Mesangial cell (primary cell): ENCODE results near the gene PRICKLE4. TPM values are rescaled to one million over a fixed set of nuclear protein-coding genes. Genes with fewer than 3 reads are reported as not detected.

ENCODE experiments used
- total RNA-seq: library from RNA; depleted of rRNA; stranded (reverse); fragments of >200 nt; gene quantifications from 2 replicates; pipeline ENCODE4 v1.2.3, GENCODE V29; 2015

Gene PRICKLE4
- 0.65 and 1.3 TPM in 2 replicates for total RNA-seq

GRCh38 chr6:41780551-41781365, at the start of gene PRICKLE4:
TSS of gene PRICKLE4 (plus strand) at chr6:41780782. CDS start at chr6:41783474, 2,692 bp downstream.

GRCh38 chr6:41735427-41736185, 45.0 kb upstream of the PRICKLE4 start, which contains the start of gene TFEB:
TSS of gene TFEB (minus strand) at chr6:41735608. CDS start at chr6:41691213, 44,395 bp downstream.

GRCh38 chr6:41747256-41748101, 33.1 kb upstream of the PRICKLE4 start, which contains the start of gene PGC:
TSS of gene PGC (minus strand) at chr6:41747397. CDS start at chr6:41747334, 63 bp downstream.

GRCh38 chr6:41779788-41780550, 613 bp upstream of the PRICKLE4 start, which contains the start of gene FRS3:
TSS of gene FRS3 (minus strand) at chr6:41779900. CDS start at chr6:41776987, 2,913 bp downstream.

GRCh38 chr6:41787219-41787917, 6.8 kb downstream of the PRICKLE4 start, which contains the start of gene TOMM6:
TSS of gene TOMM6 (plus strand) at chr6:41787694. CDS start at chr6:41787698, 4 bp downstream.

Other genes with a start within 250 kb of the PRICKLE4 start
- gene FOXP4, start 234.4 kb upstream of the PRICKLE4 start, total RNA-seq = 21.2 and 33.6 TPM in 2 replicates
- 22.8 and 47.9 TPM in 2 replicates for gene MDFI, start 142.3 kb upstream of the PRICKLE4 start, total RNA-seq
- gene TFEB, start 45.2 kb upstream of the PRICKLE4 start, total RNA-seq = 7.8 and 13.8 TPM in 2 replicates
- not detected in 2 replicates for gene PGC, start 33.4 kb upstream of the PRICKLE4 start, total RNA-seq
- gene FRS3, start 882 bp upstream of the PRICKLE4 start, total RNA-seq = 2.3 and 3.7 TPM in 2 replicates
- 140 and 253 TPM in 2 replicates for gene TOMM6, start 6.9 kb downstream of the PRICKLE4 start, total RNA-seq
- gene USP49, start 114.6 kb downstream of the PRICKLE4 start, total RNA-seq = 0.81 and 1.9 TPM in 2 replicates
- gene MED20, start 140.4 kb downstream of the PRICKLE4 start, total RNA-seq = 19.9 and 26.2 TPM in 2 replicates
- gene BYSL, start 140.7 kb downstream of the PRICKLE4 start, total RNA-seq = 14.1 and 19.9 TPM in 2 replicates
- 69.3 and 121 TPM in 2 replicates for gene CCND3, start 161.0 kb downstream of the PRICKLE4 start, total RNA-seq